HG03575 (cell line): ENCODE measurements around the gene RBPJ.

Source experiments
- ATAC-seq: cut with Tn5 transposase; IDR thresholded peaks from one replicate; pipeline ENCODE4 v1.9.1; 2021; ENCODE audit not compliant: unreplicated experiment, insufficient number of reproducible peaks, low FRiP score; ENCODE audit errors: extremely low read depth

Gene RBPJ

DNA sequence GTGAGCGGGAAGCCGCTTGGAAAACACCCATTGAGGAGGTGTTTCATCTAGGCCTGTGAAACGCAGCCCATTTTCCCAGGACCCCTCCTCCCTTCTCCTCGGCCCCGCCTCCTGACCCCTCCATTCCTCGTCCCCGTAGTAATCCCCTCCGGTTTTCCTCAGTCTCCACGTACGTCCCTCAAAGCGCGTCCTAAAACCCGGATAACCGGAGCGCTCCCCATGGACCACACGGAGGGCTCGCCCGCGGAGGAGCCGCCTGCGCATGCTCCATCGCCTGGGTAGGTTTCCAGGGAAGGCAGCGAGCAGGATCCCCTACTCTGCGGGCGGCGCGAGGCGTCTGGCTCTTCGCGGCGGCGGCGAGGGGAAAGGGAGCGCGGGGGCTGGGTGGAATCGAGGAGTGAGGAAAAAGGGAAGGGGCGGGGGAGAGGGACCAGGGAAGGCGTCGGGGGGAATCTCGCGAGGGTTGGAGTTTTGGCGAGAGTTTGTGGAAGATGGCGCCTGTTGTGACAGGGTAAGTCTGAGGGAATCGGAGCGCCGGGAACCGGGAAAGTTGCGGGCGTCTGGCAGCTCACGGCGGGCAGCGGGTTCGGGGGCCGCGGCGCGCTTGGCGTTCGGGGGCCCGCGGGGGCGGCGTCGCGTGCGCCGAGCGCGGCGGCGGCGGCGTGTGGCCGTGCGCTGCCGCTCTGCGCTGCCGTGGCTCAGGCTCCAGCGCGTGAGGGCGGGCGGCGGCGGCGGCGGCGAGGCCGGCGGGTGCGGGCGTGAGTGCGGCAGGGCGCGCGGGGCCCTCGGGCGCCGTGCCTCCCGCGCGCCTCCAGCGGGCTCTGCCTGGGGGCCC is at the start of gene RBPJ:
RBPJ (plus strand) TSS at position 477 of the 835 bp plus-strand sequence; CDS start at position 492, 15 bp downstream.
- no peak for ATAC-seq

DNA sequence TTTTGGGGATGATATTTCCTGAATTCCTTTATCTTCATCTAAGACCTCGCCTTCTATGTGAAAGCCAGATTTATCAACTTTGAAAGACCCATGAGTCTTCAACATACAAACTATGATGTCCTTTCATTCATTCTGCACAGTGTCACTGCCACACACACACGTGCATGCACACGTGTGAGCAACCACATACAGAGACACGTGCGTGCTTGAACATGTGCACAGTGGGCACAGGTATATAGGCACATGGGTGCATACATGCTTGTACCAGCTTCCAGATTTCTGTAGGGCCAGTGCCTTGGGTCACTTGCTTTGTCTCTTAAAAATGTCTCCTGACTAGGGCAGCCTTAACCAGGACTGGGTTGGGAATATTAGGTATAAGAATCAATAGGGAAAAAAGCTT is 49.1 kb upstream of the RBPJ start:
- no peak for ATAC-seq

DNA sequence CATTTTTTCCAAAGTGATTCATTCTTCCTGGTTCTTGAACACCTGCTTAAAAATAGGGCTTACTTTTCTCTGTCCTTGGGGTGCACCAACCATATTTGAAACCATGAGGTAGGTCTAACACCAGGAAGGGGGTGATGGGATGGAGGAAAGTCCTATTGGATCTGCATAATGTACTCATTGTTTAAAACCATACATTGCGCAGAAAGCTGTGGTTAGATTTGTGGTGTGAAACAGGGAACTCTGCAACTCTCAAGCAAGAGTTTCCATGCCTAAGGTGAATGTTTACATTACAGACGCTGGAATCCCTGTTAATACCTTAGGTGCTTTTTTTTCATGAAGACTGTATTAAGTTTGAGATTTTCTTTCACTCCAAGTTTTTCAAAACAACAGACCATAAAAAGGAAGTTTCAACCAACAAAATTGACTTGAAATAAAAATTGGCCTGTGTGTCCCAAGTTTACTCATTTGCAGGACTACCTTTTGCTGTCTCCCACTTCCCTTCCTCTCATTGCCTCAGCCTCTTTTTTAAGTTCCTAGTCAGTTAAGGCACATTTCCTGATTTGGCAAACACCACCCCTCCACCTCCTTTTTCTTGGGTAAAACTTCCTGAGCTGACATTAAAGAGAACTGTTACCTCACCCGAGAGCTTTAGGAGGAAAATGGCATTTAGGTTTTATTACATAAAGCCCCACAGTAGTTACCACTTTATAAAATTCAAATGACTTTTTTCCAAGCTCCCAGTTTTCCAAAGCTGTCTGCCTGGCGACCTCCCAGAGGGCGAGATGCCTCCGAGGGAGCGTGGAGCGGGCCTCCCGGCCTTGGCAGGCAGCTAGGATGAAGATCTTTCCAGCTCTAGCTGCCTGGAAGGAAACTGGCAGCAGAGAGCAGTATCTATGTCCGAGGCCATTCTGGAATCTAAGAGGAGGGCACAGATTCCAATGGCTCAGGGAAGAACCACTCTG is 47.9 kb upstream of the RBPJ start:
- ATAC-seq = no peak

DNA sequence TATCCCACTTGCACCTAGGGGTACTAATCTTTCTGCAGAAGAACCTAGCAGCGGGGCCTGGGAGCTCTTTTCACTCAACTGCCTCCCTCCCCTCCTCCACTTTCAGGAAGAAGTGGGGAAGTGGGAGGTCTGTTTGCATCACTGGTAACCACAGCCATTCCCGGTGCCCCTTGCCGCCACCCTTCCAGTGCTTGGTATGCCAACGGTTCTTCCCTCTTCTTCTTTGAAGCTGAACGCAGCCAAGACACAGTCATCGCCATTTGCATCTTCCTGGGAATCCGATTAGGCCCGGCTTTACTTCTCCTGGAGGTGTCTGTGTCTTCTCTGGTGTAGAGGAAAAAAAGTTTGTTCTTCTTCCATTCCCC is 47.2 kb upstream of the RBPJ start:
- ATAC-seq = no peak

DNA sequence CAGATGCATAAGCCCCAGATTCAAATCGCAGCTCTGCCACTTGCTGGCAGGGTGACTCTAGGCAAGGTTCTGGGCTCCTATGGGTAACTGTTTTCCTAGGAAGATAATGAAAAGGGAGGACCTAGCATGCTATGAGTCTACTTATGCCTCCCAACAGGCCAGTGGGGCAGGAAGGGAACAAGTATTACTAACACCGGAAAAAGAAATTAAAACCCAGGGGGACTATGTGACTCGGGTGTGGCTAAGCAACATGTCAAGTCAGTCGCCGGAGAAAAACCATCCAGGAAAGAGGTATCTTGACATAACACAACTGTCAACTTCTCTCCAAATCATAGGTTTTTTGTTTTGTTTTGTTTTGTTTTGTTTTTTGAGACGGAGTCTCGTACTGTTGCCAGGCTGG is 45.5 kb upstream of the RBPJ start:
- ATAC-seq = no peak

DNA sequence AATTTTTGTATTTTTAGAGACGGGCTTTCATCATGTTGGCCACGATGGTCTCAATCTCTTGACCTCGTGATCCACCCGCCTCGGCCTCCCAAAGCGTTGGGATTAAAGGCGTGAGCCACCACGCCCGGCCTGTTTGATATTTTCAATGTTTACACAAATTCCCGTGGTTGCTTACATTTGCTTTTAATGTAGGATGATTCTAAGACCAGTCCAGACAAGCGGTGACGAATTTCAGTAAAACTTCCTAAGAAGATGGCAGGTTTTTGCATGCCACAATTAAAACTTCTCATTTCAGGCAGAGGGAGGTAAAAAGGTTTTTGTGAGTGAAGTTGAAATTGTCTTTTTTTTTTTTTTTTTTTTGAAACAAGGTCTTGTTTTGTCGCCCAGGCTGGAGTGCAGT is 41.4 kb upstream of the RBPJ start:
- ATAC-seq = no peak

DNA sequence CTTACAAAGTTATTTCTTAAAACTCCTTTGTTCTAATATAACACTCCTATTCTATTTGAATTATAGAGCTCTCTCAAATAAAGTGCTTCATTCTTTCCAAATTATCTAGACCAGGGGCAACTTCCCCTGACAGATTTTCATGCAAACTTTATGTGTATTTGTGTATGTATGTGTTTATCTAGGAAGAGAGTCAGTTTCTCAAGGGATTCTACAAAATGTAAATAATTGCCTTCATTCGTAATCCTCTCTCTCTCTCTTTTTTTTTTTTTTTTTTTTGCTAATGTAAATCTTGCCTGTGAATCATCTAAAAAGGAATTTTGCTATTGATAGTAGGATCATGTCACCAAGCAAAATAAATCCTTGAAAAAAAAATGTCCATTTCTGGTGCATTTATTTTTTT is 38.9 kb upstream of the RBPJ start:
- no peak for ATAC-seq

DNA sequence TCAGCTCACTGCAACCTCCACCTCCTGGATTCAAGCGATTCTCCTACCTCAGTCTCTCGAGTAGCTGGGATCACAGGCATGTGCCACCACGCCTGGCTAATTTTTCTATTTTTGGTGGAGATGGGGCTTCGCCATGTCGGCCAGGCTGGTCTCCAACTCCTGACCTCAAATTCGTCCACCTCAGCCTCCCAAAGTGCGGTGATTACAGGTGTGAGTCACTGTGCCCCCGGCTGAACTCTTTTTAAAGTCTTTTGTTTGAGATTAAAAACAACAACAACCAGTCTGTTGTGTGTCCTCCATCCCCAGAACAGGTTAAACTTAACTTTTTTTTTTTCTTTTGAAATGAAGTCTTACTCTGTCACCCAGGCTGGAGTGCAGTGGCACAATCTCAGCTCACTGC is 36.3 kb upstream of the RBPJ start:
- ATAC-seq = no peak

DNA sequence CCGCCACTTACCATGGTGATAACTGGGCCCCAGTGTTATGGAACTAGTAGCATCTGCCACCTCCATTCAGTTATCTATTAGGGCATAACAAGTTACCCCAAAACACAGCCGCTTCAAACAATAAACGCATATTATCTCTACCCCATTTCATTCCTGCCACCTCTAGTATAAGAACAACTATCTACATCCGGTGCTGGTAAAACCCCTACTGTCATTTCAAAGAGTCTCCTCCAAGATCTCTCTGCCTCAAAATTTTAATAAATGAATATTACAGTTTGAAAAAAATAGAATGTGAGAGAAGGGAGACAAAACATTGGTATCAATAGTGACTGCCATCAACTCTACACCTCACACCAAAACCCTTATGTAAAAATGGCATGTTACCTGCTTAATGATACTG is 35.5 kb upstream of the RBPJ start:
- no peak for ATAC-seq

DNA sequence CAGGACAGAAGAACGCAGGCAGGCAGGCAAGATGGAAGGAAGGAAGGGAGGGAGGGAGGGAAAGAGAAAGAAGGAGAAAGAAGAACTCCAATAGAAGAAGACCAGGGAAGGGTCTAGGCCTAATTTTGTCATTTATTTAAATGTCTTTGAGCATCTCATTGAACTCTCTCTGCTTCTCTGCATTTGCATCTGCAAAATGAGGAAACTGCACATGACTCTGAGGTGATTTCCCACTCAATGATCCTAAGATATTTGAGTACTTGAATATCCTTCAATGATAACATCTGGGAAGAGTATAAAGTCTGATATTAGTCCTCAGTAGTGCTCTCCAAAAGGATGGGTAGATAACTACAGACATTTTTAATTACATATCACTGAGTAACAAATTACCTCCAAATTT is 33.1 kb upstream of the RBPJ start:
- no peak for ATAC-seq

DNA sequence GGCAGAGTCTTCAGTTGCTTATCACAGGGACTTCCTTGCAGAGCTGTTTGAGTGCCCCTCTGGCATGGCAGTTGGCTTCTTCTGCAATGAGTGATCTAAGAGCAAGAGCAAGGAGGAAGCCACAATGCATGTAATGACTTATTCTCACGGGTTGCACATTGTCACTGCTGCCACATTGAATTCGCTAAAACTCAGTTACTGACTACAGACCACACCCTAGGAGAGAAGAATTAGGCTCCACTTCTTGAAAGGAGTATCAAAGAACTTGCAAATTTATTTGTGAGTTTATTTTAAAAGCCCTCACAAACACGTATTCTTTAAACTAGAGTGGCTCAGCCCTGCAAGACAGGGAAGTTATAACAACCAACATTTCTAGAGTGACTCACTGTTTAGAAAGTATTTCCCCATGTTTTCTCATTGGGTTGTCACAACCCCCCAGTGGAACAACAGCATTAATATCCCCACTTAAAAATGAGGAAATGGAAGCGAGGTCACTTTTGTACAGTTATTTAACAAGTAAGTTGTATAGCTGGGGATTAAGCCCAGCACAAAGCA is 32.4 kb upstream of the RBPJ start:
- ATAC-seq = no peak

DNA sequence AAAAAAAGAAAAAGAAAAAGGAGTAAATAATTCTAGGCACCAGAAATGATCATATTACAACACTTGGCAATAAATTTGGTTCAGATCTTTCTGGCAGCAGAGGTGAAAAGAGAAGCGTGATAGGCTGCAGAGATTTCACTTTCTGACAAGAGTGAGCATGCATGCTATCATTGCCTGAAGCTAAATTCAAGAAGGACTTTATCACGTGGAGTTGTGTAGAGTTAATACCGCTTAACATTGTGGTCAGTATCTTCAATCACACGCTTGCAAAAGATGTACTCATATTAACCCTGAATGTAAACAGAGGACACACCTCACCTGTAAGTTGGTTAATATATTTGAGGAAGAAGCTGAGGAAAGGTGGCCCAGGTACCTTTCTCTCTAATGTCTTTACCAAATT is 31.4 kb upstream of the RBPJ start:
- ATAC-seq = no peak

DNA sequence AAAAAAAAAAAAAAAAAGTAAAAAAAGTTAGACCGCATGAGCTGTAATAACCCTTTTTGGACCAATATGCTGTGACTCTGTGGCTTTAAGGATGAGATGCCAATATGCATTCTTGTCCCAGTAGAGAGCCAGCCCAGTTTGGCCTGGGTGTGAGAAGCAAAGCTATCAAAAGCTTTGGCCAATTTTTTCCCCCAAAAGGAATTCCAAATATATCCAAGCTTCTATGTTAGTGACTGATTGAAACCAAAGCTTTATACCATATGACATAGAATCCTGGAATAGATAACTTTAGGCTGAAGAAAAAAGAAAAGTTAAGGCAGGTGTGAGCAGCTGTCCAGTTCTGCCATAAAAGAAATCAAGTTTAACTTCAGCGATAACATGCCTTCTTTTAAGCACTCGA is 30.5 kb upstream of the RBPJ start:
- ATAC-seq = no peak

DNA sequence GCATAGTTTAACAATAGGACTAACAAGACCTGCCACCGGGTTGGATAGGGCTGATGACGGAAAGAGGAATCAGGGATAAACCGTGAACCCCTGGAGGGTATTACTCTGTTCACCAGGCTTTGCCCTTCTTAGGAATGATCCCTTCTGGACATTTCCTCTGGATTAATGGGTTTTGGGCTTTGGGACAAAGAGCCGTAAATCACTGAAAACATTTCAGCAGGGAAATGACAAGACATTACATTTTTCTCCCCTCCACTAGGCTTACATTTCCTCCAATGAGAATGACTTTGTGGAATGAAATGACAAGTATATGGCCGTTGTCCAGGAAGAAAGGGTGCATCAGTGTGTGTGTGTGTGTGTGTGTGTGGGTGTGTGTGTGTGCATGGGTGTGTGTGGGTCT is 25.9 kb upstream of the RBPJ start:
- no peak for ATAC-seq

DNA sequence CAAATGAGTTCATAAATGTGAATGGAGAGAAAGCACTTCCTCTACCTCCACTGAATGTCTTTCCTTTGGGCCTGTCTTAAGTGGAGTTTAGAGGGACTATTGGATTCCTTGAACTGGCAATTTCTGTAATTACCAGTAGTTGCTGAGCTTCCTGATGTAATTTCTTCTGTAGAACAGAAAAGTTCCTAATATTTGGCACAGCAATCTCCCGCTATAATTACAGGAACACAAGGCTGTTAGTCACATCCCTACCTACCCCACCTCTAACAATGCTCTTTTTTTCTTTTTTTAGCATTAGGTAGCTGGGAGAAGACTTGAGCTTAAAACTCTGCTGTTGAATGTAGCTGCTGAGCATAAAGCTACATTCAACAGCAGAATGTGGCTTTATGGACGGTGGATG is 24.8 kb upstream of the RBPJ start:
- ATAC-seq = no peak

DNA sequence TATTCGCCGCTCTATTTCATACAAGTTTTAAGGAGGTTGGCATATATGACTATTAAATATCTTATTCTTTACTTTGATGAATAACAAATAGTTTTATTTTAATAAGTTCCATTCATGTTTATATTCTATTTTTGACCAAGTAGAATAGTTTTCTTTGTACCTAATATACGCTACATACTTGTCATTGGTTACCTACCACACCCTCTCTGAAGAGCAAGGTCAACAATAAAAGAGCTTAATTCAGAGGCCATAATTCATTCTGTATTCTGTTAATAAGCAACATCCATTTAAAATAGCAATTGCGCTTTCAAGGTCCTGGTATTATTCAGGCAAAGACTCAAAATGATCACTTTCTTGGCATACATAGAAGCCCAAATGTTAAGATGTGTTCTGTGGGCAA is 24.3 kb upstream of the RBPJ start:
- ATAC-seq = no peak

DNA sequence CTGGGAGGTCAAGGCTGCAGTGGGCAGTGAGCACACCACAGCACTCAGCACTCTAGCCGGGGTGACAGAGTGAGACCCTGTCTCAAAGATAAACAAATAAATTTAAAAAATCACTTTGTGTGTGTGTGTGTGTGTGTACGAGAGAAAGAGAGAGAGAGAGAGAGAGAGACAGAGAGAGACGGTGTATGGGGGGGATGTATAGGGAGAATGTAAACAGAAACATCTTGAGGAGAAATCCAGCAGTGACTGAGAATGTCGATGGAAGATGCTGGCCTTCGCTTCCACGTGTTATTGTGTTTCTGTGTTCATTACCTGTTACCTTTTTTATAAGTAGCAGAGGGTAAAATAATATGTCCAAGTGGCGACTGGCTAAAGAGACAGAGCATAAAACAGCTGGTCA is 23.6 kb upstream of the RBPJ start:
- no peak for ATAC-seq

DNA sequence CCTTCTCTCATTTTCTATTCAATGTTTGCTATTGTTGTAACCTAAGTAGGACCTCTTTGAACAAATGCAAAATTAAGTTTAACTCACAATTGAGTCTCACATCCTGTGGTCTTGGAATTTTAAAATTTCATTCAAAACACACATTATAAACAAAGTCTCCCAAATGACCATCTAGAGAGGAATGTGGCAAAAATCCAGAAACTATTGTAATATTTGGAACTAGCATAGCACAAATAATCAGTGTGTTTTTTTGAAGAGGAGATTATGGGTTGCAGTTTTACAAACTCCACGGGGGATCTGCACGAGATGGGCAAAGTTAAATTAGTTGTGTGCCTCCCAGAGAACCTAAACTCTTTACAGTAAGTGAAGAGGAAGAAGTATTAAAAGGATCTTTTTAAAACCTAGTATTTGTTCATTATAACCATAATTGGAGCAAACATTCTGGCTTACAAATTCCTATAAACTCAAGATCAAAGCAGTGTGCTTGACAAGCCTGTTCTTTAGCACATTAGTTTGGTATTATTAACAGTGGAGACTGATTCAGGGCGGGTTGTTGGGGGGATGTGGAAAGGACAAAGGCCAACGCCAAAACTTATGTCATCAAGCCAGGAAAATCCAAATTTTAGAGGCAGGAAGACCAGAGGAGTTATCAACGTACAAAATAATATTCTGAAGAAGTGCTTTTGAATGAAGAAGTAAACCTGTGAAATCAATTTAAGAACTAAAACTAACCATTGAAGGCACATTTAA is 22.4 kb upstream of the RBPJ start:
- no peak for ATAC-seq

DNA sequence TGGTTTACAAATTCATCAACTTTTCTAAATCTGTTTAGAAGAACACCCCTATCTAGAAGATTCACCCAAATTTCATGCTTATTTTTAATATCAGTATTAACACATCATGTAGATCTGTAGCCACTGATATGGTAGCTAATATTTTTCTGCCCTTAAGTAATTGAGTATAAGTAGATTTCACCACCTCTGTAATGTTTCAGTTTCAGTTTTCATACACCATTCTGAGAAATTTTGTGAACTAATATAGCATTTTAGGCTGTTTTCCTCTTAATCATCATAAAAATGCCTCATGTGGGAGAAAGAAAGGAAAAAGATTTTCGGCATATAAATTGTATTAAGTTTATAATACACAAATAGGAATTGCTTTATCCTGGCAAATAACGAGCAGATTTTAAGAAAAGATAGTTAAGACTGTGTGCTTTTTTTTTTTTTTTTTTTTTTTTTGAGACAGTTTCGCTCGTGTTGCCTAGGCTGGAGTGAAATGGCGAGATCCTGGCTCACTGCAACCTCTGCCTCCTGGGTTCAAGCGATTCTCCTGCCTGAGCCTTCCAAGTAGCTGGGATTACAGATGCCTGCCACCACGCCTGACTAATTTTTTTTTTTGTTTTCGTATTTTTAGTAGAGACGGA is 21.4 kb upstream of the RBPJ start:
- ATAC-seq = peak; percentile 88
